HepG2 (cell line): ENCODE measurements around the gene GPT2. TPM values are rescaled to one million over a fixed set of nuclear protein-coding genes. Genes with fewer than 3 reads are reported as not detected.

Experiments used
- FOSL1 ChIP-seq: sonication (generic); formaldehyde crosslinking; IDR thresholded peaks from 2 replicates; pipeline ENCODE4 v1.9.0; 2021; ENCODE audit warnings: missing genetic modification reagents, borderline replicate concordance
- GABPA ChIP-seq, 2 experiments: IDR thresholded peaks; 2 replicates each; pipeline ENCODE4 v1.6.1; 2011 to 2016; ENCODE audit warnings: low read depth in 2 of 2, low read length in 1 of 2, missing biosample characterization in 1 of 2, missing genetic modification characterization in 1 of 2
- GATA4 ChIP-seq: sonication (generic); IDR thresholded peaks from 2 replicates; pipeline ENCODE4 v1.6.1; 2016; ENCODE audit warnings: antibody characterized with exemption, low read depth, borderline replicate concordance
- GPN1 ChIP-seq: sonication (generic); formaldehyde crosslinking; IDR thresholded peaks from 2 replicates; pipeline ENCODE4 v1.5.1; 2020; ENCODE audit warnings: missing genetic modification reagents, borderline replicate concordance
- ISX ChIP-seq: sonication (generic); formaldehyde crosslinking; conservative IDR thresholded peaks from 2 replicates; pipeline ENCODE4 v1.5.0; 2020; ENCODE audit warnings: missing genetic modification reagents
- MIER3 ChIP-seq: IDR thresholded peaks from 2 replicates; pipeline ENCODE4 v1.6.1; 2016; ENCODE audit warnings: missing compliant biosample characterization, borderline replicate concordance
- NR1H2 ChIP-seq: sonication (generic); formaldehyde crosslinking; IDR thresholded peaks from 2 replicates; pipeline ENCODE4 v1.8.1; 2022; ENCODE audit warnings: low read depth, missing genetic modification reagents, borderline replicate concordance
- NR2F6 ChIP-seq, 2 experiments: IDR thresholded peaks; 2 replicates each; pipeline ENCODE4 v1.6.1; 2016; ENCODE audit warnings: antibody characterized with exemption in 1 of 2, mild to moderate bottlenecking in 1 of 2
- RCOR2 ChIP-seq: IDR thresholded peaks from 2 replicates; pipeline ENCODE4 v1.6.1; 2016; ENCODE audit warnings: missing biosample characterization, missing genetic modification reagents
- SETDB1 ChIP-seq: sonication (generic); formaldehyde crosslinking; IDR thresholded peaks from 2 replicates; pipeline ENCODE4 v1.5.1; 2020; ENCODE audit warnings: missing genetic modification reagents, mild to moderate bottlenecking, borderline replicate concordance
- SMARCE1 ChIP-seq: fragments of 450-650 bp; IDR thresholded peaks from 2 replicates; pipeline ENCODE4 v1.6.1; 2017; ENCODE audit warnings: borderline replicate concordance
- SOX6 ChIP-seq, 2 experiments: fragments of 450-650 bp in 1 of 2; sonication (generic) in 1 of 2; formaldehyde crosslinking in 1 of 2; IDR thresholded peaks; 2 replicates each; pipeline versions ENCODE4 v1.4.0 to v1.6.1; 2017 to 2020; ENCODE audit warnings: antibody characterized with exemption in 1 of 2, mild to moderate bottlenecking in 1 of 2, missing genetic modification reagents in 1 of 2
- ZBTB3 ChIP-seq: sonication (generic); formaldehyde crosslinking; IDR thresholded peaks from 2 replicates; pipeline ENCODE4 v1.4.0; 2020; ENCODE audit warnings: low read depth, mild to moderate bottlenecking, moderate library complexity, missing genetic modification reagents, borderline replicate concordance
- ZMYM4 ChIP-seq: sonication (generic); formaldehyde crosslinking; IDR thresholded peaks from 2 replicates; pipeline ENCODE4 v1.8.1; 2023; ENCODE audit warnings: mild to moderate bottlenecking, missing genetic modification reagents
- ZNF264 ChIP-seq: sonication (generic); formaldehyde crosslinking; IDR thresholded peaks from 2 replicates; pipeline ENCODE4 v1.4.0; 2020; ENCODE audit warnings: missing genetic modification reagents
- ZNF556 ChIP-seq: sonication (generic); formaldehyde crosslinking; IDR thresholded peaks from 2 replicates; pipeline ENCODE4 v1.4.0; 2020; ENCODE audit warnings: mild to moderate bottlenecking, missing genetic modification reagents, borderline replicate concordance
- ZNF619 ChIP-seq: sonication (generic); formaldehyde crosslinking; IDR thresholded peaks from 2 replicates; pipeline ENCODE4 v1.4.0; 2020; ENCODE audit warnings: mild to moderate bottlenecking, missing genetic modification reagents
- ZNF672 ChIP-seq: sonication (generic); formaldehyde crosslinking; IDR thresholded peaks from 2 replicates; pipeline ENCODE4 v1.8.1; 2022; ENCODE audit warnings: missing genetic modification reagents
- ZNF766 ChIP-seq: sonication (generic); formaldehyde crosslinking; IDR thresholded peaks from 2 replicates; pipeline ENCODE4 v1.5.0; 2020; ENCODE audit warnings: missing genetic modification reagents, borderline replicate concordance
- polyA plus RNA-seq, 8 experiments: library from polyadenylated mRNA; depleted of rRNA in 3 of 8; stranded (reverse) in 7 of 8; unstranded in 1 of 8; fragments of >200 nt; fragmentation: Illumina TruSeq in 4 of 8; extraction: Trizol in 4 of 8; gene quantifications; 2 replicates each; pipeline versions ENCODE4 v1.2.1 to v1.2.3, GENCODE V29; 2011 to 2016; ENCODE audit warnings: low read depth in 4 of 8, missing spikeins in 1 of 8, mixed read lengths in 1 of 8; ENCODE audit not compliant: insufficient read depth in 1 of 8
- total RNA-seq, 5 experiments: library from RNA; depleted of rRNA; stranded (reverse); fragments of >200 nt; fragmentation: Illumina TruSeq; extraction: Trizol; gene quantifications; 2 replicates each; pipeline ENCODE4 v1.2.3, GENCODE V29; 2016; ENCODE audit warnings: low read depth in 1 of 5
- TF ChIP-seq, protein P1 (sequence below): sonication (generic); formaldehyde crosslinking; IDR thresholded peaks from 2 replicates; pipeline ENCODE4 v1.4.0; 2020; ENCODE audit warnings: missing genetic modification reagents, borderline replicate concordance
- TF ChIP-seq, protein P2 (sequence below): sonication (generic); formaldehyde crosslinking; IDR thresholded peaks from 2 replicates; pipeline ENCODE4 v1.5.1; 2020; ENCODE audit warnings: missing genetic modification reagents, mild to moderate bottlenecking, borderline replicate concordance
- TF ChIP-seq, protein P3 (sequence below): IDR thresholded peaks from 2 replicates; pipeline ENCODE4 v1.6.1; 2016; ENCODE audit warnings: missing compliant biosample characterization, missing genetic modification reagents, borderline replicate concordance

The GPT2 gene
- total and polyA plus RNA-seq, 2 of the 13 experiments (the other 11 are each of a cell fraction or from before 2014, with no cell fraction given) = 138 to 267 TPM

DNA sequence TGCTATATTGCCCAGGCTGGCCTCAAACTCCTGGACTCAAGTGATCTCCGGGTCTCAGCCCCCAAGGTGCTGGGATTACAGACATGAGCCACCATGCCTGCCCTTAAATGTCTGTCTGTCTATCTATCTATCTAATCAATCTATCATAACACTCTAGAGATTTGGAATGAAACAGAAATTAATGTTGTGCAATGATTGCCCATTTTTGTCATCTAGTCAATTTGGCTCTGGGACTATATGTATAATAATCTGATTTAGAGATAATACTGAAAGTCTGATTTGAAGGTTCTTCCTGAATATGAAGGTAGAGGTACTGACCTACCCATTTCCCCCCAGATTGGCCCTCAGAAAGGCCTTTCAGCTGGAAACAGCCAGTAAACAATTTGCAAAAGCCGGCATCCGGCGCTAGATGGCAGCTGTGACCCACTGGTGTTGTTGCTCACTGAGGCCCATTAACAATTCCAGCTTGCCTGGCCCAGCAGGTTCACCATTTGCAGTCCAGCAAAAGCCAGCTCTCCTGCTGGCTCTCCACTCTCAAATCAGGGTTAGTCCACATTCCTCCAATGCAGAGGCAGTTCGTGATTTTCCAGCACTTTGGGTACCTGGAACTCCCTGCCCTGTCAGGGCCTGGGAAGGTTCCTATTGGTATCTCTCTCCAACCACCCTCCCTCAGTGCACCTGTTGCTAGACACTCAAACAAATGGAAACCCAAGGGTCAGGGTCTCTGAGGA, 30.3 kb upstream of the GPT2 start (continued):
- TF ChIP-seq, protein P1, sequence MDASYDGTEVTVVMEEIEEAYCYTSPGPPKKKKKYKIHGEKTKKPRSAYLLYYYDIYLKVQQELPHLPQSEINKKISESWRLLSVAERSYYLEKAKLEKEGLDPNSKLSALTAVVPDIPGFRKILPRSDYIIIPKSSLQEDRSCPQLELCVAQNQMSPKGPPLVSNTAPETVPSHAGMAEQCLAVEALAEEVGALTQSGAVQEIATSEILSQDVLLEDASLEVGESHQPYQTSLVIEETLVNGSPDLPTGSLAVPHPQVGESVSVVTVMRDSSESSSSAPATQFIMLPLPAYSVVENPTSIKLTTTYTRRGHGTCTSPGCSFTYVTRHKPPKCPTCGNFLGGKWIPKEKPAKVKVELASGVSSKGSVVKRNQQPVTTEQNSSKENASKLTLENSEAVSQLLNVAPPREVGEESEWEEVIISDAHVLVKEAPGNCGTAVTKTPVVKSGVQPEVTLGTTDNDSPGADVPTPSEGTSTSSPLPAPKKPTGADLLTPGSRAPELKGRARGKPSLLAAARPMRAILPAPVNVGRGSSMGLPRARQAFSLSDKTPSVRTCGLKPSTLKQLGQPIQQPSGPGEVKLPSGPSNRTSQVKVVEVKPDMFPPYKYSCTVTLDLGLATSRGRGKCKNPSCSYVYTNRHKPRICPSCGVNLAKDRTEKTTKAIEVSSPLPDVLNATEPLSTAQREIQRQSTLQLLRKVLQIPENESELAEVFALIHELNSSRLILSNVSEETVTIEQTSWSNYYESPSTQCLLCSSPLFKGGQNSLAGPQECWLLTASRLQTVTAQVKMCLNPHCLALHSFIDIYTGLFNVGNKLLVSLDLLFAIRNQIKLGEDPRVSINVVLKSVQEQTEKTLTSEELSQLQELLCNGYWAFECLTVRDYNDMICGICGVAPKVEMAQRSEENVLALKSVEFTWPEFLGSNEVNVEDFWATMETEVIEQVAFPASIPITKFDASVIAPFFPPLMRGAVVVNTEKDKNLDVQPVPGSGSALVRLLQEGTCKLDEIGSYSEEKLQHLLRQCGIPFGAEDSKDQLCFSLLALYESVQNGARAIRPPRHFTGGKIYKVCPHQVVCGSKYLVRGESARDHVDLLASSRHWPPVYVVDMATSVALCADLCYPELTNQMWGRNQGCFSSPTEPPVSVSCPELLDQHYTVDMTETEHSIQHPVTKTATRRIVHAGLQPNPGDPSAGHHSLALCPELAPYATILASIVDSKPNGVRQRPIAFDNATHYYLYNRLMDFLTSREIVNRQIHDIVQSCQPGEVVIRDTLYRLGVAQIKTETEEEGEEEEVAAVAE (CRISPR knock-in tag) = peak; percentile 46; the same call in 1 of the 2 replicates
- 0 out of 2 replicates have a peak, but pooled peaks have one; percentile 39 for TF ChIP-seq ZNF766 (CRISPR knock-in tag)
- TF ChIP-seq NR1H2 (CRISPR knock-in tag) = no peak
- TF ChIP-seq, protein P2, sequence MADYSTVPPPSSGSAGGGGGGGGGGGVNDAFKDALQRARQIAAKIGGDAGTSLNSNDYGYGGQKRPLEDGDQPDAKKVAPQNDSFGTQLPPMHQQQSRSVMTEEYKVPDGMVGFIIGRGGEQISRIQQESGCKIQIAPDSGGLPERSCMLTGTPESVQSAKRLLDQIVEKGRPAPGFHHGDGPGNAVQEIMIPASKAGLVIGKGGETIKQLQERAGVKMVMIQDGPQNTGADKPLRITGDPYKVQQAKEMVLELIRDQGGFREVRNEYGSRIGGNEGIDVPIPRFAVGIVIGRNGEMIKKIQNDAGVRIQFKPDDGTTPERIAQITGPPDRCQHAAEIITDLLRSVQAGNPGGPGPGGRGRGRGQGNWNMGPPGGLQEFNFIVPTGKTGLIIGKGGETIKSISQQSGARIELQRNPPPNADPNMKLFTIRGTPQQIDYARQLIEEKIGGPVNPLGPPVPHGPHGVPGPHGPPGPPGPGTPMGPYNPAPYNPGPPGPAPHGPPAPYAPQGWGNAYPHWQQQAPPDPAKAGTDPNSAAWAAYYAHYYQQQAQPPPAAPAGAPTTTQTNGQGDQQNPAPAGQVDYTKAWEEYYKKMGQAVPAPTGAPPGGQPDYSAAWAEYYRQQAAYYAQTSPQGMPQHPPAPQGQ (CRISPR knock-in tag) = no peak
- no peak for TF ChIP-seq ISX
- TF ChIP-seq ZMYM4 = no peak; the same call in 1 of the 2 replicates
- no peak; the same call in 1 of the 2 replicates for TF ChIP-seq RCOR2 (CRISPR knock-in tag)
- no peak for TF ChIP-seq SOX6 (IDR thresholded peaks at IDR 0.05)
- peak; percentile 66 for TF ChIP-seq SOX6 (CRISPR knock-in tag; IDR thresholded peaks at IDR 0.05)
- TF ChIP-seq ZNF619 (CRISPR knock-in tag) = 0 out of 2 replicates have a peak, but pooled peaks have one; percentile 52
- no peak for TF ChIP-seq GPN1
- TF ChIP-seq SETDB1 (CRISPR knock-in tag) = no peak
- TF ChIP-seq MIER3 (CRISPR knock-in tag) = peak; percentile 46; the same call in 1 of the 2 replicates
- peak; percentile 90; the same call in 1 of the 2 replicates for TF ChIP-seq ZNF556 (CRISPR knock-in tag)
- 0 out of 2 replicates have a peak, but pooled peaks have one; percentile 39 for TF ChIP-seq NR2F6 (IDR thresholded peaks at IDR 0.05)
- TF ChIP-seq NR2F6 (CRISPR knock-in tag; IDR thresholded peaks at IDR 0.05) = peak; percentile 61; the same call in 1 of the 2 replicates
- no peak for TF ChIP-seq FOSL1 (CRISPR knock-in tag)
- TF ChIP-seq ZNF672 (CRISPR knock-in tag) = no peak
- no peak for TF ChIP-seq GABPA (IDR thresholded peaks at IDR 0.05; ENCODE audit: low read depth, low read length)
- TF ChIP-seq GABPA (CRISPR knock-in tag; IDR thresholded peaks at IDR 0.05; ENCODE audit: low read depth) = no peak
- TF ChIP-seq ZBTB3 (CRISPR knock-in tag) = no peak
- TF ChIP-seq SMARCE1 = no peak
- TF ChIP-seq ZNF264 (CRISPR knock-in tag) = no peak; the same call in 1 of the 2 replicates
- TF ChIP-seq GATA4 = no peak
- TF ChIP-seq, protein P3, sequence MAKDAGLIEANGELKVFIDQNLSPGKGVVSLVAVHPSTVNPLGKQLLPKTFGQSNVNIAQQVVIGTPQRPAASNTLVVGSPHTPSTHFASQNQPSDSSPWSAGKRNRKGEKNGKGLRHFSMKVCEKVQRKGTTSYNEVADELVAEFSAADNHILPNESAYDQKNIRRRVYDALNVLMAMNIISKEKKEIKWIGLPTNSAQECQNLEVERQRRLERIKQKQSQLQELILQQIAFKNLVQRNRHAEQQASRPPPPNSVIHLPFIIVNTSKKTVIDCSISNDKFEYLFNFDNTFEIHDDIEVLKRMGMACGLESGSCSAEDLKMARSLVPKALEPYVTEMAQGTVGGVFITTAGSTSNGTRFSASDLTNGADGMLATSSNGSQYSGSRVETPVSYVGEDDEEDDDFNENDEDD (CRISPR knock-in tag) = no peak
